ENCODE results near the gene MAPK8.

- TF ChIP-seq, protein P1, sequence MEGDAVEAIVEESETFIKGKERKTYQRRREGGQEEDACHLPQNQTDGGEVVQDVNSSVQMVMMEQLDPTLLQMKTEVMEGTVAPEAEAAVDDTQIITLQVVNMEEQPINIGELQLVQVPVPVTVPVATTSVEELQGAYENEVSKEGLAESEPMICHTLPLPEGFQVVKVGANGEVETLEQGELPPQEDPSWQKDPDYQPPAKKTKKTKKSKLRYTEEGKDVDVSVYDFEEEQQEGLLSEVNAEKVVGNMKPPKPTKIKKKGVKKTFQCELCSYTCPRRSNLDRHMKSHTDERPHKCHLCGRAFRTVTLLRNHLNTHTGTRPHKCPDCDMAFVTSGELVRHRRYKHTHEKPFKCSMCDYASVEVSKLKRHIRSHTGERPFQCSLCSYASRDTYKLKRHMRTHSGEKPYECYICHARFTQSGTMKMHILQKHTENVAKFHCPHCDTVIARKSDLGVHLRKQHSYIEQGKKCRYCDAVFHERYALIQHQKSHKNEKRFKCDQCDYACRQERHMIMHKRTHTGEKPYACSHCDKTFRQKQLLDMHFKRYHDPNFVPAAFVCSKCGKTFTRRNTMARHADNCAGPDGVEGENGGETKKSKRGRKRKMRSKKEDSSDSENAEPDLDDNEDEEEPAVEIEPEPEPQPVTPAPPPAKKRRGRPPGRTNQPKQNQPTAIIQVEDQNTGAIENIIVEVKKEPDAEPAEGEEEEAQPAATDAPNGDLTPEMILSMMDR (IDR thresholded peaks at IDR 0.05; ENCODE audit: insufficient read depth, low read depth, low read length) = no peak
- no peak for TF ChIP-seq EZH2 (IDR thresholded peaks at IDR 0.05; ENCODE audit: insufficient read depth, low read length)
Measured at GRCh38 chr10:48290286-48290685, 16.2 kb upstream of the MAPK8 start.
